IMR-90 (cell line): Measurements from ENCODE around the gene PODXL. TPM values are rescaled to one million over a fixed set of nuclear protein-coding genes. Genes with fewer than 3 reads are reported as not detected.

ENCODE experiments used
- ATAC-seq: fragments of 200-7000 bp; cut with Tn5 transposase; 2 replicates; pipeline ENCODE4 v1.9.1; 2020; ENCODE audit warnings: low read depth, mild to moderate bottlenecking, moderate library complexity
- BruUV-seq: library from RNA; stranded (reverse); fragments of 400-500 nt; replicated peaks from 2 replicates; lab custom pipeline; 2021; lab: Mats Ljungman, UMichigan
- CTCF ChIA-PET: fragments of 300-600 bp; formaldehyde crosslinking; extraction: SDS; loops from one replicate; lab custom pipeline; 2021; ENCODE audit warnings: antibody characterized with exemption; lab: Yijun Ruan, JAX
- POLR2A ChIA-PET: fragments of 300-600 bp; sonication (Branson Sonifier 250); formaldehyde crosslinking; loops from one replicate; lab custom pipeline; 2022; ENCODE audit warnings: antibody characterized with exemption; ENCODE audit not compliant: unreplicated experiment; lab: Charles Lee
- DNase-seq: peaks from one replicate; pipeline ENCODE4 v3.0.0; 2013
- H2AFZ ChIP-seq: replicated peaks from 2 replicates; pipeline ENCODE3; 2013; ENCODE audit warnings: low read length, mild to moderate bottlenecking; ENCODE audit not compliant: poor library complexity
- H2AK5ac ChIP-seq: 2 replicates; pipeline ENCODE4 v1.6.1; 2013; ENCODE audit warnings: low read depth, low read length, inconsistent platforms
- H2AK9ac ChIP-seq: replicated peaks from 2 replicates; pipeline ENCODE3; 2013; ENCODE audit warnings: mild to moderate bottlenecking, low read depth, low read length, moderate library complexity; ENCODE audit not compliant: poor library complexity
- H2BK120ac ChIP-seq: 2 replicates; pipeline ENCODE4 v1.6.1; 2013; ENCODE audit warnings: low read depth, low read length, inconsistent platforms
- H2BK15ac ChIP-seq: 3 replicates; pipeline ENCODE4 v1.6.1; 2013; ENCODE audit warnings: low read depth, low read length, inconsistent platforms
- H2BK20ac ChIP-seq: 2 replicates; pipeline ENCODE4 v1.6.1; 2013; ENCODE audit warnings: low read depth, mild to moderate bottlenecking, inconsistent platforms, low read length, moderate library complexity
- H2BK5ac ChIP-seq: 2 replicates; pipeline ENCODE4 v1.6.1; 2013; ENCODE audit warnings: mild to moderate bottlenecking, low read depth, low read length, inconsistent platforms; ENCODE audit not compliant: poor library complexity, severe bottlenecking
- H3K14ac ChIP-seq: replicated peaks from 2 replicates; pipeline ENCODE4 v1.6.1; 2013; ENCODE audit warnings: low read depth, low read length, inconsistent platforms
- H3K18ac ChIP-seq: 2 replicates; pipeline ENCODE4 v1.6.1; 2013; ENCODE audit warnings: low read depth, low read length, control low read depth
- H3K23ac ChIP-seq: 2 replicates; pipeline ENCODE4 v1.6.1; 2013; ENCODE audit warnings: low read depth, low read length, inconsistent platforms
- H3K27ac ChIP-seq: 2 replicates; pipeline ENCODE4 v1.5.1; 2013; ENCODE audit warnings: mild to moderate bottlenecking, control low read depth, low read length; ENCODE audit not compliant: insufficient read depth
- H3K27me3 ChIP-seq: 2 replicates; pipeline ENCODE4 v1.6.1; 2013; ENCODE audit warnings: low read length; ENCODE audit not compliant: control insufficient read depth, insufficient read depth
- H3K36me3 ChIP-seq: 2 replicates; pipeline ENCODE4 v1.6.1; 2013; ENCODE audit warnings: low read length, mixed read lengths; ENCODE audit not compliant: control insufficient read depth, insufficient read depth
- H3K4ac ChIP-seq: 2 replicates; pipeline ENCODE4 v1.6.1; 2013; ENCODE audit warnings: low read depth, low read length, inconsistent platforms
- H3K4me1 ChIP-seq: 2 replicates; pipeline ENCODE4 v1.6.1; 2013; ENCODE audit warnings: low read length, mixed read lengths; ENCODE audit not compliant: control insufficient read depth, insufficient read depth
- H3K4me2 ChIP-seq: 2 replicates; pipeline ENCODE4 v1.6.1; 2013; ENCODE audit warnings: low read depth, mild to moderate bottlenecking, control low read depth, low read length, moderate library complexity
- H3K4me3 ChIP-seq: 2 replicates; pipeline ENCODE4 v1.5.1; 2013; ENCODE audit warnings: low read depth, mild to moderate bottlenecking, control low read depth, low read length, moderate library complexity; ENCODE audit not compliant: insufficient read depth
- H3K56ac ChIP-seq: 2 replicates; pipeline ENCODE4 v1.6.1; 2013; ENCODE audit warnings: low read length, inconsistent platforms; ENCODE audit not compliant: insufficient read depth; ENCODE audit errors: extremely low read depth
- H3K79me1 ChIP-seq, 2 experiments: 2 replicates each; pipeline ENCODE4 v1.6.1; 2013; ENCODE audit warnings: low read length in 2 of 2, inconsistent platforms in 1 of 2, low read depth in 1 of 2
- H3K9ac ChIP-seq: 2 replicates; pipeline ENCODE4 v1.6.1; 2013; ENCODE audit warnings: low read depth, low read length, control low read depth
- H3K9me1 ChIP-seq: 2 replicates; pipeline ENCODE4 v1.6.1; 2013; ENCODE audit warnings: low read length, inconsistent platforms; ENCODE audit not compliant: insufficient read depth
- H3K9me3 ChIP-seq: 2 replicates; pipeline ENCODE4 v1.6.1; 2013; ENCODE audit warnings: low read length; ENCODE audit not compliant: control insufficient read depth, insufficient read depth
- H4K20me1 ChIP-seq: 2 replicates; pipeline ENCODE4 v1.6.1; 2013; ENCODE audit warnings: low read length, inconsistent platforms; ENCODE audit not compliant: insufficient read depth
- H4K5ac ChIP-seq: 2 replicates; pipeline ENCODE4 v1.6.1; 2013; ENCODE audit warnings: mild to moderate bottlenecking, low read depth, low read length, control low read depth
- H4K8ac ChIP-seq, 2 experiments: 2 replicates each; pipeline ENCODE4 v1.6.1; 2013; ENCODE audit warnings: low read depth in 2 of 2, low read length in 2 of 2, control low read depth in 1 of 2, inconsistent platforms in 1 of 2
- H4K91ac ChIP-seq: 2 replicates; pipeline ENCODE4 v1.6.1; 2013; ENCODE audit warnings: low read depth, low read length, inconsistent platforms; ENCODE audit not compliant: insufficient read depth
- BHLHE40 ChIP-seq: fragments of 150-350 bp; IDR thresholded peaks from 2 replicates; pipeline ENCODE4 v1.6.1; 2016; ENCODE audit warnings: mild to moderate bottlenecking, low read depth, low read length
- CEBPB ChIP-seq: IDR thresholded peaks from 2 replicates; pipeline ENCODE4 v1.6.1; 2012; ENCODE audit warnings: low read depth, low read length, improper control_type of control experiment
- CHD1 ChIP-seq: IDR thresholded peaks from 2 replicates; pipeline ENCODE4 v1.6.1; 2012; ENCODE audit warnings: low read depth, low read length, improper control_type of control experiment
- CTCF ChIP-seq: conservative IDR thresholded peaks from 2 replicates; pipeline ENCODE4 v1.5.1; 2012; ENCODE audit warnings: mild to moderate bottlenecking, low read depth, low read length, improper control_type of control experiment
- ELK1 ChIP-seq: fragments of 150-350 bp; IDR thresholded peaks from 2 replicates; pipeline ENCODE4 v1.6.1; 2016; ENCODE audit warnings: low read depth, mild to moderate bottlenecking, low read length, moderate library complexity, borderline replicate concordance
- FOS ChIP-seq: fragments of 150-350 bp; IDR thresholded peaks from 2 replicates; pipeline ENCODE4 v1.6.1; 2016; ENCODE audit warnings: low read depth, low read length
- MAFK ChIP-seq: IDR thresholded peaks from 2 replicates; pipeline ENCODE4 v1.6.1; 2012; ENCODE audit warnings: low read depth, low read length, improper control_type of control experiment
- MAZ ChIP-seq: IDR thresholded peaks from 2 replicates; pipeline ENCODE4 v1.6.1; 2012; ENCODE audit warnings: low read depth, mild to moderate bottlenecking, low read length, improper control_type of control experiment, moderate library complexity, borderline replicate concordance
- MXI1 ChIP-seq: IDR thresholded peaks from 2 replicates; pipeline ENCODE4 v1.6.1; 2012; ENCODE audit warnings: low read depth, mild to moderate bottlenecking, low read length, moderate library complexity, borderline replicate concordance
- NFE2L2 ChIP-seq: fragments of 150-350 bp; IDR thresholded peaks from 2 replicates; pipeline ENCODE4 v1.6.1; 2016; ENCODE audit warnings: low read depth, mild to moderate bottlenecking, low read length
- POLR2A ChIP-seq: IDR thresholded peaks from 2 replicates; pipeline ENCODE4 v1.6.1; 2012; ENCODE audit warnings: mild to moderate bottlenecking, low read depth, low read length
- RAD21 ChIP-seq: IDR thresholded peaks from 2 replicates; pipeline ENCODE4 v1.6.1; 2012; ENCODE audit warnings: low read length, improper control_type of control experiment
- RCOR1 ChIP-seq: IDR thresholded peaks from 2 replicates; pipeline ENCODE4 v1.6.1; 2012; ENCODE audit warnings: mild to moderate bottlenecking, low read length, improper control_type of control experiment; ENCODE audit not compliant: insufficient replicate concordance
- RFX5 ChIP-seq: IDR thresholded peaks from 2 replicates; pipeline ENCODE4 v1.8.0; 2012; ENCODE audit warnings: low read depth, mild to moderate bottlenecking, low read length, moderate library complexity
- SMC3 ChIP-seq: fragments of 150-350 bp; IDR thresholded peaks from 2 replicates; pipeline ENCODE4 v1.6.1; 2016; ENCODE audit warnings: low read depth, mild to moderate bottlenecking, antibody characterized with exemption, low read length, moderate library complexity
- WGBS, 2 experiments: methylation state at CpG; one replicate each; pipeline versions ENCODE4 v1.1.5 to v1.1.7; 2013; ENCODE audit warnings: missing lambda C conversion rate in 2 of 2; ENCODE audit not compliant: insufficient read length in 1 of 2; ENCODE audit errors: extremely low coverage in 2 of 2; 5-methylcytosine and 5-hydroxymethylcytosine counted together
- dilution Hi-C: fragments of 300-500 bp; cut with HindIII; formaldehyde crosslinking; loops from one replicate; pipeline ENCODE4 v1.14.3; 2018; ENCODE audit warnings: low sequenced_read_pairs; ENCODE audit not compliant: unreplicated experiment
- in situ Hi-C: fragments of 300-500 bp; cut with MboI; formaldehyde crosslinking; loops from 3 replicates; pipeline ENCODE4 v1.14.3; 2019; ENCODE audit warnings: low sequenced_read_pairs, inconsistent platforms, mixed read lengths
- intact Hi-C: fragments of 100-400 bp; cut with micrococcal nuclease; formaldehyde crosslinking; loops from 2 replicates; pipeline ENCODE4 v1.10.0; 2022
- polyA plus RNA-seq, 3 experiments: library from polyadenylated mRNA; depleted of rRNA; stranded (reverse); fragments of >200 nt; gene quantifications; 2 replicates each; pipeline ENCODE4 v1.2.3, GENCODE V29; 2012; ENCODE audit warnings: low replicate concordance in 1 of 3
- total RNA-seq: library from RNA; depleted of rRNA; stranded (reverse); fragments of >200 nt; gene quantifications from 2 replicates; pipeline ENCODE4 v1.2.3, GENCODE V29; 2012
- TF ChIP-seq, protein P1 (sequence below): fragments of 150-350 bp; IDR thresholded peaks from 2 replicates; pipeline ENCODE4 v1.6.1; 2017; ENCODE audit warnings: mild to moderate bottlenecking, antibody characterized with exemption, low read length, low read depth

Gene PODXL
- total and polyA plus RNA-seq, 2 of the 4 experiments (the other 2 are of a cell fraction): 1.3 to 3.8 TPM

GRCh38 chr7:131503639-131504038, 52.8 kb downstream of the PODXL start:
- no peaks in the 10 kb centered on the region for H3K36me3 ChIP-seq
- H2BK120ac ChIP-seq: no peak overlapping the region
- no peak overlapping the region for H3K9ac ChIP-seq

More at GRCh38 chr7:131503639-131504038, 52.8 kb downstream of the PODXL start:
- CTCF ChIA-PET: no interaction called here
- Histone ChIP-seq H3K9me3 (no peaks in the 10 kb centered on the region), H3K56ac (no peak overlapping the region), H4K8ac (no peak overlapping the region), H2AK9ac (no peak overlapping the region), H3K4me1 (peaks cover 21% of the 10 kb centered on the region), H3K4me3 (no peak overlapping the region), H3K79me1 (peaks cover 0 to 8% of the 10 kb centered on the region in 2 experiments; a peak in 1 of 4 replicates), H3K9me1 (peaks cover 27% of the 10 kb centered on the region), H4K5ac (no peak overlapping the region), H3K4me2 (no peak overlapping the region), H2BK20ac (no peak overlapping the region), H3K4ac (no peak overlapping the region), H2AK5ac (no peak overlapping the region), H3K14ac (no peak overlapping the region; the same call in 1 of the 2 replicates), H3K23ac (no peak overlapping the region), H2BK5ac (no peak overlapping the region), H3K27ac (no peak overlapping the region), H4K91ac (no peak overlapping the region), H2AFZ (no peak overlapping the region), H3K27me3 (no peaks in the 10 kb centered on the region), H4K20me1 (peaks cover 13% of the 10 kb centered on the region), H2BK15ac (no peak overlapping the region), H3K18ac (no peak overlapping the region)
- BruUV-seq: no TSS peak
- no peak for ATAC-seq
- DNase-seq: no peak
- TF ChIP-seq FOS: no peak
- no peak for TF ChIP-seq MAZ
- no peak for TF ChIP-seq CEBPB
- TF ChIP-seq SMC3: no peak
- no peak for TF ChIP-seq BHLHE40
- no peak for TF ChIP-seq MAFK
- TF ChIP-seq MXI1: no peak
- no peak for TF ChIP-seq CTCF
- TF ChIP-seq RAD21: no peak
- TF ChIP-seq NFE2L2: no peak
- no peak for TF ChIP-seq POLR2A
- TF ChIP-seq, protein P1, sequence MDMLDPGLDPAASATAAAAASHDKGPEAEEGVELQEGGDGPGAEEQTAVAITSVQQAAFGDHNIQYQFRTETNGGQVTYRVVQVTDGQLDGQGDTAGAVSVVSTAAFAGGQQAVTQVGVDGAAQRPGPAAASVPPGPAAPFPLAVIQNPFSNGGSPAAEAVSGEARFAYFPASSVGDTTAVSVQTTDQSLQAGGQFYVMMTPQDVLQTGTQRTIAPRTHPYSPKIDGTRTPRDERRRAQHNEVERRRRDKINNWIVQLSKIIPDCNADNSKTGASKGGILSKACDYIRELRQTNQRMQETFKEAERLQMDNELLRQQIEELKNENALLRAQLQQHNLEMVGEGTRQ: no peak
- no peak for TF ChIP-seq ELK1
- TF ChIP-seq CHD1: no peak
- no peak for TF ChIP-seq RFX5
- no peak for TF ChIP-seq RCOR1
- in situ Hi-C loops: no loop called here
- POLR2A ChIA-PET: no interaction called here
- dilution Hi-C loops: no loop called here
- intact Hi-C loops: no loop called here
- WGBS, 2 experiments: no CpG with 5 or more reads among the region's 6 CpGs
